Prostate gland (tissue), 2 donors: ENCODE results near the gene PIK3R3. TPM values are rescaled to one million over a fixed set of nuclear protein-coding genes. Genes with fewer than 3 reads are reported as not detected.

ENCODE experiments used
- DNase-seq: peaks from one replicate; pipeline ENCODE4 v3.0.0-alpha.2; 2019; ENCODE audit warnings: low spot score
- H3K27ac ChIP-seq, 2 donors: fragments of 200-600 bp; sonication (generic); 2 replicates each; pipeline ENCODE4 v1.5.1; 2017 to 2019
- H3K27me3 ChIP-seq: fragments of 200-600 bp; sonication (generic); replicated peaks from 2 replicates; pipeline ENCODE4 v1.5.1; 2019; ENCODE audit not compliant: insufficient read depth
- H3K36me3 ChIP-seq, 2 donors: fragments of 200-600 bp; sonication (generic); 1 replicate in 1 of 2; 2 replicates in 1 of 2; pipeline versions ENCODE4 v1.5.1 to v1.8.1; 2017 to 2019
- H3K4me1 ChIP-seq: fragments of 200-600 bp; sonication (generic); replicated peaks from 2 replicates; pipeline ENCODE4 v1.5.1; 2019
- H3K4me3 ChIP-seq, 2 donors: fragments of 200-600 bp; sonication (generic); 2 replicates each; pipeline ENCODE4 v1.5.1; 2017 to 2019
- H3K9me3 ChIP-seq: fragments of 200-600 bp; sonication (generic); 2 replicates; pipeline ENCODE4 v1.5.1; 2017
- CTCF ChIP-seq, 4 experiments: fragments of 200-600 bp in 2 of 4; fragments of 450-650 bp in 2 of 4; sonication (generic) in 2 of 4; IDR thresholded peaks; 1 replicate in 3 of 4; 2 replicates in 1 of 4; pipeline ENCODE4 v1.5.1; 2016 to 2019; ENCODE audit warnings: antibody characterized with exemption in 4 of 4, mild to moderate bottlenecking in 2 of 4, moderate library complexity in 2 of 4
- POLR2A ChIP-seq: fragments of 450-650 bp; IDR thresholded peaks from one replicate; pipeline ENCODE4 v1.6.1; 2016; ENCODE audit warnings: antibody characterized with exemption, mild to moderate bottlenecking
- POLR2AphosphoS5 ChIP-seq: sonication (generic); formaldehyde crosslinking; IDR thresholded peaks from one replicate; pipeline ENCODE4 v1.6.1; 2017; ENCODE audit warnings: antibody characterized with exemption
- WGBS: methylation state at CpG from one replicate; pipeline ENCODE4 v1.1.5; 2018; 5-methylcytosine and 5-hydroxymethylcytosine counted together
- intact Hi-C: fragments of 100-400 bp; cut with DNase I; formaldehyde crosslinking; loops from one replicate; pipeline ENCODE4 v1.14.2; 2022
- total RNA-seq, 2 donors: library from RNA; depleted of rRNA; stranded (reverse); fragments of >200 nt; gene quantifications; one replicate each; pipeline ENCODE4 v1.1.0, GENCODE V29; 2016

PIK3R3 gene
- total RNA-seq, 2 donors from 2014 or later: 9.1 to 26.5 TPM

GRCh38 chr1:46171871-46172270 is 39.4 kb upstream of the PIK3R3 start:
- no peaks in the 10 kb centered on the region for H3K9me3 ChIP-seq
- H3K36me3 ChIP-seq: no peaks in the 10 kb centered on the region
- H3K27ac ChIP-seq: peak overlapping the region; percentile 48 to 72
- peak; percentile 93 for DNase-seq
- peaks cover 7% of the 10 kb centered on the region for H3K4me1 ChIP-seq
- H3K4me3 ChIP-seq: no peak overlapping the region
- intact Hi-C loops: loop anchor here (10.0 kb wide), 1 partner anchor 367 kb away; the partner anchor contains the start of gene MAST2
- H3K27me3 ChIP-seq: no peaks in the 10 kb centered on the region
- WGBS: 17% methylated on average over 6 of the region's 6 CpGs
- TF ChIP-seq POLR2AphosphoS5: peak; percentile 92
- no peak for TF ChIP-seq CTCF (IDR thresholded peaks at IDR 0.05)
- peak; percentile 15 for TF ChIP-seq POLR2A

- no peaks in the 10 kb centered on the region for H3K36me3 ChIP-seq
- H3K4me1 ChIP-seq: peaks cover 7% of the 10 kb centered on the region
- intact Hi-C loops: loop anchor here (10.0 kb wide), 1 partner anchor 367 kb away; the partner anchor contains the start of gene MAST2
- DNase-seq: no peak
- H3K4me3 ChIP-seq: no peak overlapping the region
- WGBS: 78% methylated on average over 8 of the region's 8 CpGs
- no peaks in the 10 kb centered on the region for H3K9me3 ChIP-seq
- H3K27me3 ChIP-seq: no peaks in the 10 kb centered on the region
- TF ChIP-seq POLR2A (no peak), POLR2AphosphoS5 (no peak), CTCF (IDR thresholded peaks at IDR 0.05) (no peak)
- H3K27ac ChIP-seq: peak overlapping the region; percentile 48 to 72
Measured at GRCh38 chr1:46171351-46171750, 38.9 kb upstream of the PIK3R3 start.

- WGBS: 92% methylated on average over 3 of the region's 3 CpGs
- TF ChIP-seq POLR2A (no peak), POLR2AphosphoS5 (no peak), CTCF (IDR thresholded peaks at IDR 0.05) (no peak)
- no peak overlapping the region for H3K27ac ChIP-seq
Measured at GRCh38 chr1:46169811-46170454, 37.5 kb upstream of the PIK3R3 start.

GRCh38 chr1:46168477-46168876 is 36.0 kb upstream of the PIK3R3 start:
- intact Hi-C loops: no loop called here
- no peak overlapping the region for H3K27ac ChIP-seq
- no peaks in the 10 kb centered on the region for H3K36me3 ChIP-seq

More at GRCh38 chr1:46169811-46170454, 37.5 kb upstream of the PIK3R3 start:
- Histone ChIP-seq H3K4me3 (no peak overlapping the region), H3K27me3 (no peaks in the 10 kb centered on the region), H3K36me3 (no peaks in the 10 kb centered on the region), H3K9me3 (no peaks in the 10 kb centered on the region), H3K4me1 (peaks cover 7% of the 10 kb centered on the region)
- intact Hi-C loops: loop anchor here (10.0 kb wide), 1 partner anchor 365 kb away; the partner anchor contains the start of gene MAST2
- no peak for DNase-seq

More at GRCh38 chr1:46168477-46168876, 36.0 kb upstream of the PIK3R3 start:
- H3K4me3 ChIP-seq: no peak overlapping the region
- DNase-seq: no peak
- 85% methylated on average over 1 of the region's 1 CpG for WGBS
- H3K4me1 ChIP-seq: peaks cover 7% of the 10 kb centered on the region
- H3K27me3 ChIP-seq: no peaks in the 10 kb centered on the region
- H3K9me3 ChIP-seq: no peaks in the 10 kb centered on the region
- TF ChIP-seq CTCF (IDR thresholded peaks at IDR 0.05) (no peak), POLR2AphosphoS5 (no peak), POLR2A (no peak)
